Loucy (cell line): Measurements from ENCODE around the gene PAFAH1B1.

ENCODE experiments used
- EZH2phosphoT487 ChIP-seq: fragments of 200-600 bp; IDR thresholded peaks from 2 replicates; pipeline ENCODE4 v1.6.1; 2018; ENCODE audit warnings: antibody characterized with exemption, mild to moderate bottlenecking, moderate library complexity, borderline replicate concordance
- TF ChIP-seq, protein P1 (sequence below): fragments of 200-600 bp; sonication (generic); conservative IDR thresholded peaks from 2 replicates; pipeline ENCODE4 v1.5.1; 2014; ENCODE audit warnings: mild to moderate bottlenecking, antibody characterized with exemption, low read length

GRCh38 chr17:2634361-2634960, 41.0 kb downstream of the PAFAH1B1 start:
- no peak for TF ChIP-seq EZH2phosphoT487
- TF ChIP-seq, protein P1, sequence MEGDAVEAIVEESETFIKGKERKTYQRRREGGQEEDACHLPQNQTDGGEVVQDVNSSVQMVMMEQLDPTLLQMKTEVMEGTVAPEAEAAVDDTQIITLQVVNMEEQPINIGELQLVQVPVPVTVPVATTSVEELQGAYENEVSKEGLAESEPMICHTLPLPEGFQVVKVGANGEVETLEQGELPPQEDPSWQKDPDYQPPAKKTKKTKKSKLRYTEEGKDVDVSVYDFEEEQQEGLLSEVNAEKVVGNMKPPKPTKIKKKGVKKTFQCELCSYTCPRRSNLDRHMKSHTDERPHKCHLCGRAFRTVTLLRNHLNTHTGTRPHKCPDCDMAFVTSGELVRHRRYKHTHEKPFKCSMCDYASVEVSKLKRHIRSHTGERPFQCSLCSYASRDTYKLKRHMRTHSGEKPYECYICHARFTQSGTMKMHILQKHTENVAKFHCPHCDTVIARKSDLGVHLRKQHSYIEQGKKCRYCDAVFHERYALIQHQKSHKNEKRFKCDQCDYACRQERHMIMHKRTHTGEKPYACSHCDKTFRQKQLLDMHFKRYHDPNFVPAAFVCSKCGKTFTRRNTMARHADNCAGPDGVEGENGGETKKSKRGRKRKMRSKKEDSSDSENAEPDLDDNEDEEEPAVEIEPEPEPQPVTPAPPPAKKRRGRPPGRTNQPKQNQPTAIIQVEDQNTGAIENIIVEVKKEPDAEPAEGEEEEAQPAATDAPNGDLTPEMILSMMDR = no peak
